K562 (cell line): Measurements from ENCODE around the gene PSRC1. TPM values are rescaled to one million over a fixed set of nuclear protein-coding genes. Genes with fewer than 3 reads are reported as not detected.

Experiments
- FOXM1 ChIP-seq, 2 experiments: fragments of 450-650 bp in 1 of 2; sonication (generic) in 1 of 2; formaldehyde crosslinking in 1 of 2; IDR thresholded peaks; 2 replicates each; pipeline versions ENCODE4 v1.6.1 to v1.9.0; 2017 to 2022; ENCODE audit warnings: low read depth in 2 of 2, mild to moderate bottlenecking in 2 of 2, missing genetic modification reagents in 1 of 2, moderate library complexity in 1 of 2
- HDAC8 ChIP-seq: fragments of 450-650 bp; IDR thresholded peaks from 2 replicates; pipeline ENCODE4 v1.6.1; 2016; ENCODE audit warnings: mild to moderate bottlenecking, missing genetic modification characterization, moderate library complexity, missing compliant biosample characterization
- NR3C1 ChIP-seq: sonication (generic); formaldehyde crosslinking; IDR thresholded peaks from 2 replicates; pipeline ENCODE4 v1.8.1; 2022; ENCODE audit warnings: missing genetic modification reagents
- NUFIP1 ChIP-seq: fragments of 450-650 bp; IDR thresholded peaks from 2 replicates; pipeline ENCODE4 v1.6.1; 2018; ENCODE audit not compliant: partially characterized antibody
- PHF20 ChIP-seq: fragments of 450-650 bp; IDR thresholded peaks from 2 replicates; pipeline ENCODE4 v1.6.1; 2018; ENCODE audit not compliant: partially characterized antibody
- PRPF4 ChIP-seq: fragments of 200-400 bp; formaldehyde crosslinking; IDR thresholded peaks from one replicate; pipeline ENCODE4 v1.6.1; 2017; ENCODE audit warnings: low read length, low read depth, mild to moderate bottlenecking; ENCODE audit not compliant: insufficient read depth, poor library complexity, severe bottlenecking
- SMARCB1 ChIP-seq: IDR thresholded peaks from 2 replicates; pipeline ENCODE4 v1.6.1; 2011; ENCODE audit warnings: improper control_type of control experiment, low read depth; ENCODE audit not compliant: insufficient read length
- ZEB2 ChIP-seq: fragments of 450-650 bp; IDR thresholded peaks from 2 replicates; pipeline ENCODE4 v1.6.1; 2016
- ZKSCAN3 ChIP-seq: fragments of 250-450 bp; sonication (Bioruptor Pico); IDR thresholded peaks from 2 replicates; pipeline ENCODE4 v1.4.0; 2020
- polyA plus RNA-seq, 8 experiments: library from polyadenylated mRNA; depleted of rRNA in 4 of 8; stranded (reverse) in 5 of 8; unstranded in 3 of 8; fragments of >200 nt; fragmentation: Nextera tagmentation in 2 of 8; fragmentation: Illumina TruSeq in 1 of 8; extraction: Ambion mirVana in 2 of 8; extraction: Trizol in 1 of 8; gene quantifications; 2 replicates each; pipeline versions ENCODE4 v1.2.1 to v1.2.3, GENCODE V29; 2011 to 2014; ENCODE audit warnings: inconsistent platforms in 1 of 8, missing spikeins in 1 of 8
- total RNA-seq, 7 experiments: library from RNA; depleted of rRNA in 6 of 7; stranded (reverse); fragments of >200 nt in 6 of 7; fragmentation: Illumina TruSeq in 2 of 7; extraction: Trizol in 2 of 7; gene quantifications; 2 replicates each; pipeline versions ENCODE4 v1.2.1 to v1.2.3, GENCODE V29; 2011 to 2021; ENCODE audit warnings: low replicate concordance in 1 of 7
- TF ChIP-seq, protein P1 (sequence below): fragments of 250-450 bp; sonication (Bioruptor Pico); IDR thresholded peaks from 2 replicates; pipeline ENCODE4 v1.5.1; 2021; ENCODE audit warnings: mild to moderate bottlenecking
- TF ChIP-seq, protein P2 (sequence below), 3 experiments: fragments of 200-800 bp in 1 of 3; sonication (Bioruptor generic) in 1 of 3; sonication (generic) in 1 of 3; formaldehyde crosslinking in 1 of 3; IDR thresholded peaks; 2 replicates each; pipeline versions ENCODE4 v1.6.1 to v1.8.0; 2016 to 2022; ENCODE audit warnings: mild to moderate bottlenecking in 2 of 3, missing compliant biosample characterization in 2 of 3, missing genetic modification characterization in 2 of 3, missing genetic modification reagents in 1 of 3
- TF ChIP-seq, protein P3 (sequence below): sonication (generic); formaldehyde crosslinking; IDR thresholded peaks from 2 replicates; pipeline ENCODE4 v1.8.1; 2023; ENCODE audit warnings: mild to moderate bottlenecking, missing genetic modification reagents
- TF ChIP-seq, protein P4 (sequence below): fragments of 450-650 bp; IDR thresholded peaks from 2 replicates; pipeline ENCODE4 v1.7.0; 2016; ENCODE audit warnings: borderline replicate concordance
- TF ChIP-seq, protein P5 (sequence below): IDR thresholded peaks from 2 replicates; pipeline ENCODE4 v1.6.1; 2016; ENCODE audit warnings: missing genetic modification characterization, missing compliant biosample characterization
- TF ChIP-seq, protein P6 (sequence below): sonication (generic); formaldehyde crosslinking; IDR thresholded peaks from 2 replicates; pipeline ENCODE4 v1.8.1; 2023; ENCODE audit warnings: mild to moderate bottlenecking, missing genetic modification reagents, moderate library complexity

Gene PSRC1
- total and polyA plus RNA-seq, 9 of the 15 experiments (the other 6 are each of a cell fraction or from before 2014, with no cell fraction given) = 6.5 to 65.2 (median 39.3) TPM

DNA sequence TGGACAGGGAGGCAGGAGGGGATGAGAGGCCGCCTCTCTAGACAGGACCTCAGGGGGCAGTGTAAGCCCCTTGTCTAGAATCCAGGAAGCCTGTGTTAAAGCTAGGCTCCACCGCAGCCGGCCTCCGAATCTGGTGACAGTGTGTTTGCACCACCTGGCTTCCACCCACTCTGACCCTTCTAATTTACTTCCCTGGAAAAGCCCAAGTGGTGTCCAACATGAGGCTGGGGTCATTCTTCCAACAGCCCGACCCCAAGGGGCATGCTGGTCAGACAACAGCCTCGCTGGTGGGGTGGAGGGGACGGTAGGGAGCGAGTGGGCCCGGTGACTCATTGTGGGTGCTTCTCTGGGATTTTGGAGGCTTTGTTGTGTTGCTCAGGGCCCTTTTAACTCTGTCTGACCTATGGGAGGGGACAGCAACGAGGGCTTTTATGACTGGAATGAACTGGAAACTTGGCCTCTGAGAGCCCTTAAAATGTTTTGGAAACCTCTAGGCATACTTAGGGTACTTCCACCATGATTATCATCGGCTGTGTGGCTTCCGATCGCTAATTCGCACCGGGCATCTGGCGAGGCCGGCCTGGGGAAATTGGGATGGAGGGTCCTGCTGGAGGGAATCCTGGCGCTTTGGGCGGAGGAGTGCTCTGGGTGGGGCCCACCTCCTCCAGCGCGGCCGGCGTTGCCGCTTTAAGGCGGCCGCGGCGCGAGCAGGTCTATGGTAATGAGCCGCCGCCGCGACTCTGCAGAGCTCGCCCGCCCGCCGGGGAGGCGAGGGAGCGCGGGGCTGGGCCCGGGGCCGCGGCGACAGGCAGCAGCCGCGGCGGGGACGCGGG, 33.9 kb downstream of the PSRC1 start, which contains the start of gene CELSR2 (continued):
- TF ChIP-seq PRPF4 (no peak), ZKSCAN3 (no peak), FOXM1 (IDR thresholded peaks at IDR 0.05; ENCODE audit: low read depth) (peak; percentile 80), FOXM1 (CRISPR knock-in tag; IDR thresholded peaks at IDR 0.05; ENCODE audit: low read depth) (no peak), SMARCB1 (no peak), NR3C1 (CRISPR knock-in tag) (no peak), PHF20 (no peak), HDAC8 (tag) (no peak), NUFIP1 (no peak), ZEB2 (no peak)
- TF ChIP-seq, protein P1, sequence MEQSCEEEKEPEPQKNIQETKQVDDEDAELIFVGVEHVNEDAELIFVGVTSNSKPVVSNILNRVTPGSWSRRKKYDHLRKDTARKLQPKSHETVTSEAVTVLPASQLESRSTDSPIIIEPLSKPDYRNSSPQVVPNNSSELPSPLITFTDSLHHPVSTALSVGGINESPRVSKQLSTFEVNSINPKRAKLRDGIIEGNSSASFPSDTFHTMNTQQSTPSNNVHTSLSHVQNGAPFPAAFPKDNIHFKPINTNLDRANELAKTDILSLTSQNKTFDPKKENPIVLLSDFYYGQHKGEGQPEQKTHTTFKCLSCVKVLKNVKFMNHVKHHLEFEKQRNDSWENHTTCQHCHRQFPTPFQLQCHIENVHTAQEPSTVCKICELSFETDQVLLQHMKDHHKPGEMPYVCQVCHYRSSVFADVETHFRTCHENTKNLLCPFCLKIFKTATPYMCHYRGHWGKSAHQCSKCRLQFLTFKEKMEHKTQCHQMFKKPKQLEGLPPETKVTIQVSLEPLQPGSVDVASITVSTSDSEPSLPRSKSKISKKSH (CRISPR knock-in tag) = no peak
- TF ChIP-seq, protein P2, sequence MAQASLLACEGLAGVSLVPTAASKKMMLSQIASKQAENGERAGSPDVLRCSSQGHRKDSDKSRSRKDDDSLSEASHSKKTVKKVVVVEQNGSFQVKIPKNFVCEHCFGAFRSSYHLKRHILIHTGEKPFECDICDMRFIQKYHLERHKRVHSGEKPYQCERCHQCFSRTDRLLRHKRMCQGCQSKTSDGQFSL (CRISPR knock-in tag; IDR thresholded peaks at IDR 0.05) = no peak
- TF ChIP-seq, protein P2 (tag; IDR thresholded peaks at IDR 0.05) = no peak
- TF ChIP-seq, protein P3, sequence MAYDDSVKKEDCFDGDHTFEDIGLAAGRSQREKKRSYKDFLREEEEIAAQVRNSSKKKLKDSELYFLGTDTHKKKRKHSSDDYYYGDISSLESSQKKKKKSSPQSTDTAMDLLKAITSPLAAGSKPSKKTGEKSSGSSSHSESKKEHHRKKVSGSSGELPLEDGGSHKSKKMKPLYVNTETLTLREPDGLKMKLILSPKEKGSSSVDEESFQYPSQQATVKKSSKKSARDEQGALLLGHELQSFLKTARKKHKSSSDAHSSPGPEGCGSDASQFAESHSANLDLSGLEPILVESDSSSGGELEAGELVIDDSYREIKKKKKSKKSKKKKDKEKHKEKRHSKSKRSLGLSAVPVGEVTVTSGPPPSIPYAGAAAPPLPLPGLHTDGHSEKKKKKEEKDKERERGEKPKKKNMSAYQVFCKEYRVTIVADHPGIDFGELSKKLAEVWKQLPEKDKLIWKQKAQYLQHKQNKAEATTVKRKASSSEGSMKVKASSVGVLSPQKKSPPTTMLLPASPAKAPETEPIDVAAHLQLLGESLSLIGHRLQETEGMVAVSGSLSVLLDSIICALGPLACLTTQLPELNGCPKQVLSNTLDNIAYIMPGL (CRISPR knock-in tag) = 0 out of 2 replicates have a peak, but pooled peaks have one; percentile 54
- TF ChIP-seq, protein P4, sequence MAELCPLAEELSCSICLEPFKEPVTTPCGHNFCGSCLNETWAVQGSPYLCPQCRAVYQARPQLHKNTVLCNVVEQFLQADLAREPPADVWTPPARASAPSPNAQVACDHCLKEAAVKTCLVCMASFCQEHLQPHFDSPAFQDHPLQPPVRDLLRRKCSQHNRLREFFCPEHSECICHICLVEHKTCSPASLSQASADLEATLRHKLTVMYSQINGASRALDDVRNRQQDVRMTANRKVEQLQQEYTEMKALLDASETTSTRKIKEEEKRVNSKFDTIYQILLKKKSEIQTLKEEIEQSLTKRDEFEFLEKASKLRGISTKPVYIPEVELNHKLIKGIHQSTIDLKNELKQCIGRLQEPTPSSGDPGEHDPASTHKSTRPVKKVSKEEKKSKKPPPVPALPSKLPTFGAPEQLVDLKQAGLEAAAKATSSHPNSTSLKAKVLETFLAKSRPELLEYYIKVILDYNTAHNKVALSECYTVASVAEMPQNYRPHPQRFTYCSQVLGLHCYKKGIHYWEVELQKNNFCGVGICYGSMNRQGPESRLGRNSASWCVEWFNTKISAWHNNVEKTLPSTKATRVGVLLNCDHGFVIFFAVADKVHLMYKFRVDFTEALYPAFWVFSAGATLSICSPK = no peak
- TF ChIP-seq, protein P5, sequence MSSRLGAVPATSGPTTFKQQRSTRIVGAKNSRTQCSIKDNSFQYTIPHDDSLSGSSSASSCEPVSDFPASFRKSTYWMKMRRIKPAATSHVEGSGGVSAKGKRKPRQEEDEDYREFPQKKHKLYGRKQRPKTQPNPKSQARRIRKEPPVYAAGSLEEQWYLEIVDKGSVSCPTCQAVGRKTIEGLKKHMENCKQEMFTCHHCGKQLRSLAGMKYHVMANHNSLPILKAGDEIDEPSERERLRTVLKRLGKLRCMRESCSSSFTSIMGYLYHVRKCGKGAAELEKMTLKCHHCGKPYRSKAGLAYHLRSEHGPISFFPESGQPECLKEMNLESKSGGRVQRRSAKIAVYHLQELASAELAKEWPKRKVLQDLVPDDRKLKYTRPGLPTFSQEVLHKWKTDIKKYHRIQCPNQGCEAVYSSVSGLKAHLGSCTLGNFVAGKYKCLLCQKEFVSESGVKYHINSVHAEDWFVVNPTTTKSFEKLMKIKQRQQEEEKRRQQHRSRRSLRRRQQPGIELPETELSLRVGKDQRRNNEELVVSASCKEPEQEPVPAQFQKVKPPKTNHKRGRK = no peak
- TF ChIP-seq, protein P6, sequence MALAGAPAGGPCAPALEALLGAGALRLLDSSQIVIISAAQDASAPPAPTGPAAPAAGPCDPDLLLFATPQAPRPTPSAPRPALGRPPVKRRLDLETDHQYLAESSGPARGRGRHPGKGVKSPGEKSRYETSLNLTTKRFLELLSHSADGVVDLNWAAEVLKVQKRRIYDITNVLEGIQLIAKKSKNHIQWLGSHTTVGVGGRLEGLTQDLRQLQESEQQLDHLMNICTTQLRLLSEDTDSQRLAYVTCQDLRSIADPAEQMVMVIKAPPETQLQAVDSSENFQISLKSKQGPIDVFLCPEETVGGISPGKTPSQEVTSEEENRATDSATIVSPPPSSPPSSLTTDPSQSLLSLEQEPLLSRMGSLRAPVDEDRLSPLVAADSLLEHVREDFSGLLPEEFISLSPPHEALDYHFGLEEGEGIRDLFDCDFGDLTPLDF = peak; percentile 55; the same call in 1 of the 2 replicates
